Left ventricle myocardium inferior (tissue), 1 donor: ENCODE measurements around the gene CLEC5A. TPM values are rescaled to one million over a fixed set of nuclear protein-coding genes. Genes with fewer than 3 reads are reported as not detected.

ENCODE experiments used
- DNase-seq: peaks from one replicate; pipeline ENCODE4 v3.0.0-alpha.2; 2020
- H3K27ac ChIP-seq: fragments of 200-600 bp; replicated peaks from 2 replicates; pipeline ENCODE4 v1.8.0; 2021
- H3K27me3 ChIP-seq: fragments of 200-600 bp; 2 replicates; pipeline ENCODE4 v1.8.0; 2021; ENCODE audit warnings: low read depth
- H3K36me3 ChIP-seq: fragments of 200-600 bp; 2 replicates; pipeline ENCODE4 v1.8.0; 2021
- H3K4me1 ChIP-seq: fragments of 200-600 bp; 2 replicates; pipeline ENCODE4 v1.8.0; 2021
- H3K4me3 ChIP-seq: fragments of 200-600 bp; 2 replicates; pipeline ENCODE4 v1.8.0; 2021; ENCODE audit warnings: mild to moderate bottlenecking, moderate library complexity
- H3K9me3 ChIP-seq: fragments of 200-600 bp; replicated peaks from 2 replicates; pipeline ENCODE4 v1.8.0; 2021
- CTCF ChIP-seq: fragments of 200-600 bp; IDR thresholded peaks from 2 replicates; pipeline ENCODE4 v1.8.0; 2021; ENCODE audit warnings: antibody characterized with exemption, mild to moderate bottlenecking, borderline replicate concordance
- intact Hi-C: fragments of 100-400 bp; cut with micrococcal nuclease; formaldehyde crosslinking; loops from one replicate; pipeline ENCODE4 v1.11.0; 2022
- total RNA-seq: library from RNA; stranded (reverse); fragmentation: NEBNext Ultra II Directional; extraction: Animal tissue kit (Norgen Biotek cat#: 25700); gene quantifications from one replicate; pipeline ENCODE4 v1.2.1, GENCODE V29; 2021
- donor health status: DM: no; HTN: yes; CAD: no; lungs with severe emphysema.

CLEC5A gene
- total RNA-seq, 1 donor from 2014 or later = 0.47 TPM

- intact Hi-C loops = no loop called here
- Histone ChIP-seq H3K27me3 (no peaks in the 10 kb centered on the region), H3K4me3 (no peak overlapping the region), H3K9me3 (peaks cover 12% of the 10 kb centered on the region), H3K36me3 (no peaks in the 10 kb centered on the region), H3K4me1 (no peaks in the 10 kb centered on the region), H3K27ac (no peak overlapping the region)
- no peak for TF ChIP-seq CTCF
- no peak for DNase-seq
These were observed 16.6 kb downstream of the CLEC5A start for GRCh38 chr7:141930211-141930610.

- intact Hi-C loops = no loop called here
- no peak for DNase-seq
- no peaks in the 10 kb centered on the region for H3K27me3 ChIP-seq
- no peak overlapping the region for H3K4me3 ChIP-seq
- no peaks in the 10 kb centered on the region for H3K36me3 ChIP-seq
- H3K4me1 ChIP-seq = no peaks in the 10 kb centered on the region
- no peak for TF ChIP-seq CTCF
- H3K27ac ChIP-seq = no peak overlapping the region
- H3K9me3 ChIP-seq = peaks cover 12% of the 10 kb centered on the region
These were observed 18.0 kb downstream of the CLEC5A start for GRCh38 chr7:141928845-141929195.

- no peak for DNase-seq
- Histone ChIP-seq H3K9me3 (peaks cover 12% of the 10 kb centered on the region), H3K27ac (no peak overlapping the region), H3K4me1 (no peaks in the 10 kb centered on the region), H3K27me3 (no peaks in the 10 kb centered on the region), H3K36me3 (no peaks in the 10 kb centered on the region), H3K4me3 (no peak overlapping the region)
- intact Hi-C loops = no loop called here
- TF ChIP-seq CTCF = no peak
These were observed 18.5 kb downstream of the CLEC5A start for GRCh38 chr7:141928146-141928844.

DNA sequence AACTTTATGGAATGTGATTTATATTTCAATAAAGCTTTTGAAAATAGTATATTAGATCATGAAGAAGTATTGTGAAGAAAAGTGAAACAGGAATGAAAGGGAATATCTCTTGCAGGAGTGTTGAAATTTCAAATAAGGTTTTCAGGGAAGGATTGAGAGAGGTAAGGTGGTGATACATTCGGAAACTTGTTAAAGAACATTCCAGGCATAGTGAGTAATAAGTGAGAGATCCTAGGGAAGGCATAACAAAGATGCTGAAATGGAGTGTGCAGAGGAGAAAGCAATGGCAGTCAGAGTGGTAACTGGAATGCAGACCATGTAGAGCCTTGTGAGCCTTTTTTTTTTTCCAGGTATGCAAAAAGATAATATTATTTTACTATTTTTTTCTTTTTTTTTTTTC is 26.5 kb downstream of the CLEC5A start:
- intact Hi-C loops = no loop called here
- Histone ChIP-seq H3K27me3 (no peaks in the 10 kb centered on the region), H3K4me1 (no peaks in the 10 kb centered on the region), H3K9me3 (peaks cover 21% of the 10 kb centered on the region), H3K27ac (no peak overlapping the region), H3K36me3 (no peaks in the 10 kb centered on the region), H3K4me3 (no peak overlapping the region)
- DNase-seq = no peak
- TF ChIP-seq CTCF = no peak

GRCh38 chr7:141916099-141916498 is 30.7 kb downstream of the CLEC5A start, which contains the start of gene OR9A4:
TSS of gene OR9A4 (plus strand) at chr7:141916399. CDS start at chr7:141918876, 2,477 bp downstream.
- H3K4me1 ChIP-seq = no peaks in the 10 kb centered on the region
- no peak within 1 kb of the TSS for H3K27ac ChIP-seq
- no peak within 1 kb of the TSS for H3K4me3 ChIP-seq
- H3K36me3 ChIP-seq = no peaks in the 10 kb centered on the region
- intact Hi-C loops = no loop called here
- H3K27me3 ChIP-seq = no peaks in the 10 kb centered on the region
- peaks cover 21% of the 10 kb centered on the region for H3K9me3 ChIP-seq
- no peak for DNase-seq
- no peak for TF ChIP-seq CTCF
